Measurements from ENCODE around the gene TMEM161B.
"Not testable (repeated sequence)": the region's sequence is repeated elsewhere in the genome, so short reads cannot be mapped to it uniquely, and the experiment has no call there.

TMEM161B gene

GRCh38 chr5:88268385-88269184 lies at the start of gene TMEM161B:
TMEM161B (minus strand) TSS chr5:88268845; CDS start chr5:88268723, 122 bp downstream.
- peak; percentile 73 for DNase-seq

- DNase-seq = no peak
Observed at GRCh38 chr5:88304356-88304755, 35.7 kb upstream of the TMEM161B start.

- no peak for DNase-seq
Observed at GRCh38 chr5:88298425-88298824, 29.8 kb upstream of the TMEM161B start.

GRCh38 chr5:88290801-88291200 lies 22.2 kb upstream of the TMEM161B start:
- DNase-seq = no peak

- no peak for DNase-seq
Observed at GRCh38 chr5:88288528-88289197, 20.0 kb upstream of the TMEM161B start.

- DNase-seq = no peak
Observed at GRCh38 chr5:88287846-88288527, 19.3 kb upstream of the TMEM161B start.

GRCh38 chr5:88287302-88287701 lies 18.7 kb upstream of the TMEM161B start:
- no peak for DNase-seq

GRCh38 chr5:88283690-88284089 lies 15.0 kb upstream of the TMEM161B start:
- DNase-seq = no peak

GRCh38 chr5:88281322-88281721 lies 12.7 kb upstream of the TMEM161B start:
- no peak for DNase-seq

GRCh38 chr5:88279584-88279983 lies 10.9 kb upstream of the TMEM161B start:
- DNase-seq = no peak

- DNase-seq = no peak
Observed at GRCh38 chr5:88276378-88276777, 7.7 kb upstream of the TMEM161B start.

- no peak for DNase-seq
Observed at GRCh38 chr5:88275581-88275980, 6.9 kb upstream of the TMEM161B start.

GRCh38 chr5:88269222-88269771 lies 652 bp upstream of the TMEM161B start:
- DNase-seq = no peak

- not testable (repeated sequence) for DNase-seq
Observed at GRCh38 chr5:88264565-88264964, 4.1 kb downstream of the TMEM161B start.

- DNase-seq = no peak
Observed at GRCh38 chr5:88263349-88263748, 5.3 kb downstream of the TMEM161B start.

GRCh38 chr5:88262116-88262515 lies 6.5 kb downstream of the TMEM161B start:
- no peak for DNase-seq

GRCh38 chr5:88258636-88259035 lies 10.0 kb downstream of the TMEM161B start:
- DNase-seq = no peak

GRCh38 chr5:88256872-88257271 lies 11.8 kb downstream of the TMEM161B start:
- DNase-seq = no peak

- DNase-seq = no peak
Observed at GRCh38 chr5:88256037-88256436, 12.6 kb downstream of the TMEM161B start.

GRCh38 chr5:88254320-88254719 lies 14.3 kb downstream of the TMEM161B start:
- DNase-seq = no peak

GRCh38 chr5:88251048-88251711 lies 17.5 kb downstream of the TMEM161B start:
- no peak for DNase-seq

GRCh38 chr5:88250010-88250409 lies 18.6 kb downstream of the TMEM161B start:
- no peak for DNase-seq

Measured in GF-D8 (cell line).